ENCODE measurements around the gene CDK14.

- TF ChIP-seq EZH2 (IDR thresholded peaks at IDR 0.05; ENCODE audit: low read length, missing control alignments), result no peak
- no peak for TF ChIP-seq CTCF (conservative IDR thresholded peaks at IDR 0.05 in 1 of 2, IDR thresholded peaks at IDR 0.05 in 1 of 2; ENCODE audit: low read depth in 1 of 2, low read length in 2 of 2)
Measured at GRCh38 chr7:91054374-91054773, 458.3 kb downstream of the CDK14 start.

Measured in fibroblast of lung (primary cell).